Heart right ventricle (tissue), 16 donors: ENCODE data around the gene SURF6. TPM values are rescaled to one million over a fixed set of nuclear protein-coding genes. Genes with fewer than 3 reads are reported as not detected.

ENCODE experiments used
- ATAC-seq, 8 donors: fragments of 200-7000 bp; cut with Tn5 transposase; one replicate each; pipeline ENCODE4 v1.9.1; 2020; ENCODE audit warnings: mild to moderate bottlenecking in 8 of 8, moderate library complexity in 8 of 8, moderate number of reproducible peaks in 1 of 8
- DNase-seq, 2 donors: peaks; one replicate each; pipeline ENCODE4 v3.0.0-alpha.2; 2020
- H3K27ac ChIP-seq, 10 donors: fragments of 200-600 bp; sonication (generic) in 2 of 10; one replicate each; pipeline versions ENCODE4 v1.5.0 to v1.8.0; 2020 to 2022; ENCODE audit warnings: mild to moderate bottlenecking in 3 of 10
- H3K27me3 ChIP-seq, 7 donors: fragments of 200-600 bp; one replicate each; pipeline ENCODE4 v1.8.0; 2021 to 2022; ENCODE audit warnings: mild to moderate bottlenecking in 2 of 7
- H3K36me3 ChIP-seq, 9 donors: fragments of 200-600 bp; sonication (generic) in 1 of 9; one replicate each; pipeline versions ENCODE4 v1.5.0 to v1.8.0; 2020 to 2022; ENCODE audit warnings: mild to moderate bottlenecking in 2 of 9
- H3K4me1 ChIP-seq, 9 donors: fragments of 200-600 bp; sonication (generic) in 1 of 9; one replicate each; pipeline versions ENCODE4 v1.5.0 to v1.8.0; 2020 to 2022; ENCODE audit warnings: mild to moderate bottlenecking in 4 of 9
- H3K4me3 ChIP-seq, 10 donors: fragments of 200-600 bp; sonication (generic) in 2 of 10; one replicate each; pipeline versions ENCODE4 v1.5.0 to v1.8.0; 2020 to 2022; ENCODE audit warnings: mild to moderate bottlenecking in 7 of 10, moderate library complexity in 2 of 10
- H3K9me3 ChIP-seq, 11 donors: fragments of 200-600 bp in 10 of 11; sonication (generic) in 2 of 11; one replicate each; pipeline versions ENCODE4 v1.5.0 to v1.8.0; 2013 to 2022; ENCODE audit warnings: mild to moderate bottlenecking in 2 of 11, control low read depth in 1 of 11, moderate library complexity in 1 of 11
- CTCF ChIP-seq, 9 donors: fragments of 200-600 bp; sonication (generic) in 2 of 9; IDR thresholded peaks; one replicate each; pipeline versions ENCODE4 v1.5.0 to v1.8.0; 2021 to 2022; ENCODE audit warnings: antibody characterized with exemption in 9 of 9, mild to moderate bottlenecking in 5 of 9, moderate library complexity in 1 of 9
- WGBS, 2 donors: extraction: QIAGEN DNeasy Blood & Tissue Kit; methylation state at CpG; one replicate each; pipeline ENCODE4 v1.1.7; 2013; ENCODE audit warnings: inconsistent platforms in 1 of 2; 5-methylcytosine and 5-hydroxymethylcytosine counted together
- intact Hi-C, 10 donors: fragments of 100-400 bp; cut with DNase I; formaldehyde crosslinking; loops; one replicate each; pipeline versions ENCODE4 v1.11.1 to v1.14.2; 2022
- polyA plus RNA-seq, 2 donors: library from polyadenylated mRNA; stranded (reverse); fragments of 200-250 nt; gene quantifications; one replicate each; pipeline ENCODE4 v1.2.3, GENCODE V29; 2013
- total RNA-seq, 10 donors: library from RNA; stranded (reverse); fragmentation: NEBNext Ultra II Directional in 3 of 10; extraction: Animal tissue kit (Norgen Biotek cat#: 25700) in 3 of 10; gene quantifications; one replicate each; pipeline versions ENCODE4 v1.2.1 to v1.2.4, GENCODE V29; 2021 to 2023
- donor health status: Arrhythmogenic right ventricular cardiomyopathy.
- donor health status: ischemic (EF 13 %, LVEDD 7.1; RV severe dilation, severe dysfunction).
- donor health status: healthy with polysubstance abuse.
- donor health status: DM: no; HTN: yes; CAD: no.
- donor health status: DM: no; HTN: no; CAD: no.
- donor health status: ischemic (EF 25% LVEDD 6.9; RV normal size, moderate dysfunction).
- donor health status: ischemic (EF 25% LVEDD 5.7; RV mildly dilated, moderate dysfunction).
- donor health status: healthy.
- donor health status: DM: yes; HTN: yes; CAD: no.
- donor health status: Ischemic cardiomyopathy.
- donor health status: ischemic (EF 35%, LVEDD 5.7; RV mildly dilated, moderate dysfunction).
- donor health status: nonischemic (EF 11% LVEDD 7.7; RV severe dilation, severe dysfunction).
- donor health status: DM: yes; HTN: yes; CAD: no.
- donor health status: PGD.
- donor health status: ischemic (EF 29% LVEDD 5.4; RV normal size, mild dysfunction).
- donor health status: nonischemic (EF 23%, LVEDD 6.1; RV moderate dilation, normal function).

SURF6 gene
- total and polyA plus RNA-seq, 12 donors = 9.1 to 14.8 (median 11.8) TPM

GRCh38 chr9:133356391-133357091, 20.6 kb upstream of the SURF6 start, which contains the start of the genes SURF1 and SURF2:
Gene SURF1, minus strand, starts transcription at chr9:133356487. Its CDS starts 34 bp downstream, at chr9:133356453.
Gene SURF2, plus strand, starts transcription at chr9:133356550. Its CDS starts 43 bp downstream, at chr9:133356593.
- TF ChIP-seq CTCF (IDR thresholded peaks at IDR 0.05) = peak in 1 of 9 donors; percentile 11
- Histone ChIP-seq H3K27me3 (no peaks in the 10 kb centered on the region), H3K4me1 (peaks cover 7 to 47% (median 31%) of the 10 kb centered on the region in 9 donors), H3K27ac (peak within 1 kb of the TSS; percentile 29 to 93 (median 82)), H3K36me3 (peaks cover 0 to 62% (median 23%) of the 10 kb centered on the region in 9 donors), H3K4me3 (peak within 1 kb of the TSS; percentile 58 to 97 (median 88)), H3K9me3 (no peaks in the 10 kb centered on the region)
- 1 to 2% methylated on average over 72 to 76 of the region's 78 CpGs for WGBS, 2 donors
- peak; percentile 88 to 90 for DNase-seq
- intact Hi-C loops = loop anchor here in 2 of 10 donors (1.0 to 10.0 kb wide), 2 partner anchors 58 to 130 kb away; partner anchors contain the start of gene REXO4 (in 1 of the 2)
- peak; percentile 86 to 97 (median 90) for ATAC-seq

GRCh38 chr9:133355881-133356357, 19.9 kb upstream of the SURF6 start:
- peak in 3 of 8 donors; percentile 3 to 11 (median 5) for ATAC-seq
- DNase-seq = no peak
- Histone ChIP-seq H3K9me3 (no peaks in the 10 kb centered on the region), H3K36me3 (peaks cover 0 to 62% (median 29%) of the 10 kb centered on the region in 9 donors), H3K4me1 (peaks cover 7 to 47% (median 31%) of the 10 kb centered on the region in 9 donors), H3K27me3 (no peaks in the 10 kb centered on the region), H3K4me3 (peak overlapping the region; percentile 58 to 97 (median 88)), H3K27ac (peak overlapping the region; percentile 29 to 93 (median 82))
- peak in 1 of 9 donors; percentile 30 for TF ChIP-seq CTCF (IDR thresholded peaks at IDR 0.05)
- WGBS, 2 donors = 1% methylated on average over 26 to 31 of the region's 31 CpGs
- intact Hi-C loops = loop anchor here in 2 of 10 donors (1.0 to 10.0 kb wide), 2 partner anchors 59 to 130 kb away; partner anchors contain the start of gene REXO4 (in 1 of the 2)

- Histone ChIP-seq H3K9me3 (no peaks in the 10 kb centered on the region), H3K36me3 (peaks cover 0 to 62% (median 31%) of the 10 kb centered on the region in 9 donors), H3K27me3 (no peaks in the 10 kb centered on the region), H3K4me1 (peaks cover 7 to 47% (median 35%) of the 10 kb centered on the region in 9 donors), H3K27ac (no peak overlapping the region), H3K4me3 (peak overlapping the region in 1 of 10 donors; percentile 96)
- DNase-seq (no peak), ATAC-seq (no peak)
- no peak for TF ChIP-seq CTCF (IDR thresholded peaks at IDR 0.05)
- intact Hi-C loops = loop anchor here in 1 of 10 donors (10.0 kb wide), 1 partner anchor 60 kb away; the partner anchor contains the start of gene REXO4
- WGBS, 2 donors = 81 to 86% methylated on average over 7 of the region's 7 CpGs
Observed at GRCh38 chr9:133354766-133355165, 18.8 kb upstream of the SURF6 start.

- H3K4me3 ChIP-seq = no peak overlapping the region
- DNase-seq = no peak
- no peak overlapping the region for H3K27ac ChIP-seq
- H3K9me3 ChIP-seq = no peaks in the 10 kb centered on the region
- intact Hi-C loops = loop anchor here in 1 of 10 donors (10.0 kb wide), 1 partner anchor 61 kb away; the partner anchor contains the start of gene REXO4
- H3K27me3 ChIP-seq = no peaks in the 10 kb centered on the region
- H3K36me3 ChIP-seq = peaks cover 0 to 62% (median 37%) of the 10 kb centered on the region in 9 donors
- TF ChIP-seq CTCF (IDR thresholded peaks at IDR 0.05) = no peak
- peaks cover 5 to 47% (median 43%) of the 10 kb centered on the region in 9 donors for H3K4me1 ChIP-seq
- no peak for ATAC-seq
- whole genome bisulfite sequencing, 2 donors = 77 to 84% methylated on average over 5 of the region's 5 CpGs
Observed at GRCh38 chr9:133353548-133353947, 17.6 kb upstream of the SURF6 start.
